Right lobe of liver (tissue), 6 donors: ENCODE data around the gene ENTREP1. TPM values are rescaled to one million over a fixed set of nuclear protein-coding genes. Genes with fewer than 3 reads are reported as not detected.

Experiments used
- ATAC-seq, 4 donors: fragments of 200-7000 bp; cut with Tn5 transposase; one replicate each; pipeline ENCODE4 v1.9.1; 2020; ENCODE audit warnings: mild to moderate bottlenecking in 4 of 4, moderate library complexity in 4 of 4
- DNase-seq, 3 donors: peaks; one replicate each; pipeline ENCODE4 v3.0.0-alpha.2; 2020
- H3K27ac ChIP-seq, 3 donors: fragments of 200-600 bp; one replicate each; pipeline ENCODE4 v1.8.0; 2022
- H3K27me3 ChIP-seq, 2 donors: fragments of 200-600 bp; one replicate each; pipeline ENCODE4 v1.8.0; 2022
- H3K36me3 ChIP-seq, 4 donors: fragments of 200-600 bp; sonication (generic) in 1 of 4; one replicate each; pipeline versions ENCODE4 v1.5.1 to v1.8.0; 2017 to 2022; ENCODE audit warnings: control low read depth in 1 of 4
- H3K4me1 ChIP-seq, 4 donors: fragments of 200-600 bp; sonication (generic) in 1 of 4; one replicate each; pipeline versions ENCODE4 v1.5.1 to v1.8.0; 2017 to 2022; ENCODE audit warnings: control low read depth in 1 of 4
- H3K4me3 ChIP-seq, 3 donors: fragments of 200-600 bp; one replicate each; pipeline ENCODE4 v1.8.0; 2022
- H3K9me3 ChIP-seq, 4 donors: fragments of 200-600 bp; sonication (generic) in 1 of 4; one replicate each; pipeline versions ENCODE4 v1.5.1 to v1.8.0; 2017 to 2022; ENCODE audit warnings: control low read depth in 1 of 4
- CTCF ChIP-seq, 4 donors: fragments of 200-600 bp in 3 of 4; fragments of 450-650 bp in 1 of 4; IDR thresholded peaks; one replicate each; pipeline versions ENCODE4 v1.5.1 to v1.8.0; 2016 to 2022; ENCODE audit warnings: antibody characterized with exemption in 4 of 4, mild to moderate bottlenecking in 2 of 4
- POLR2A ChIP-seq: fragments of 450-650 bp; IDR thresholded peaks from one replicate; pipeline ENCODE4 v1.6.1; 2017; ENCODE audit warnings: antibody characterized with exemption, mild to moderate bottlenecking
- WGBS: methylation state at CpG from one replicate; pipeline ENCODE4 v1.1.6; 2018; ENCODE audit warnings: low coverage, low lambda C conversion rate; ENCODE audit not compliant: insufficient coverage; ENCODE audit errors: missing lambda C conversion rate; 5-methylcytosine and 5-hydroxymethylcytosine counted together
- intact Hi-C, 2 donors: fragments of 100-400 bp; cut with DNase I; formaldehyde crosslinking; loops; one replicate each; pipeline versions ENCODE4 v1.11.2 to v1.14.1; 2022
- total RNA-seq, 6 experiments: library from RNA; depleted of rRNA in 2 of 6; stranded (reverse); fragments of >200 nt in 2 of 6; fragmentation: NEBNext Ultra II Directional in 3 of 6; extraction: Animal tissue kit (Norgen Biotek cat#: 25700) in 3 of 6; gene quantifications; one replicate each; pipeline versions ENCODE4 v1.1.0 to v1.2.4, GENCODE V29; 2016 to 2023
- donor health status: DM: no; HTN: yes; CAD: no.
- donor health status: DM: no; HTN: no; CAD: no.
- donor health status: DM: no; HTN: no; CAD: no.
- donor health status: DM: no; HTN: yes; CAD: no.
- donor health status: DM: no; HTN: yes; CAD: no.

Gene ENTREP1
- total RNA-seq, 6 experiments from 2014 or later, result 0.12 to 0.42 (median 0.30) TPM

- ATAC-seq (no peak), DNase-seq (no peak)
- TF ChIP-seq POLR2A (no peak), CTCF (IDR thresholded peaks at IDR 0.05) (no peak)
- intact Hi-C loops, result no loop called here
- H3K27me3 ChIP-seq, result no peaks in the 10 kb centered on the region
- no peaks in the 10 kb centered on the region for H3K9me3 ChIP-seq
- no peak overlapping the region for H3K4me3 ChIP-seq
- 54% methylated on average over 2 of the region's 2 CpGs for WGBS
- H3K4me1 ChIP-seq, result no peaks in the 10 kb centered on the region
- no peak overlapping the region for H3K27ac ChIP-seq
- no peaks in the 10 kb centered on the region for H3K36me3 ChIP-seq
These were observed 42.0 kb upstream of the ENTREP1 start for GRCh38 chr9:69283003-69283402.

GRCh38 chr9:69292078-69292477 lies 32.9 kb upstream of the ENTREP1 start:
- intact Hi-C loops, result no loop called here
- 86% methylated on average over 3 of the region's 3 CpGs for WGBS
- TF ChIP-seq CTCF (IDR thresholded peaks at IDR 0.05) (no peak), POLR2A (no peak)
- Histone ChIP-seq H3K36me3 (no peaks in the 10 kb centered on the region), H3K27me3 (no peaks in the 10 kb centered on the region), H3K9me3 (no peaks in the 10 kb centered on the region), H3K4me3 (no peak overlapping the region), H3K27ac (no peak overlapping the region), H3K4me1 (no peaks in the 10 kb centered on the region)
- DNase-seq, result no peak
- ATAC-seq, result no peak

GRCh38 chr9:69293156-69293555 lies 31.9 kb upstream of the ENTREP1 start:
- intact Hi-C loops, result no loop called here
- 45% methylated on average over 1 of the region's 1 CpG for WGBS
- Histone ChIP-seq H3K27me3 (no peaks in the 10 kb centered on the region), H3K4me1 (no peaks in the 10 kb centered on the region), H3K36me3 (no peaks in the 10 kb centered on the region), H3K27ac (no peak overlapping the region), H3K4me3 (no peak overlapping the region), H3K9me3 (no peaks in the 10 kb centered on the region)
- ATAC-seq (no peak), DNase-seq (no peak)
- TF ChIP-seq POLR2A, result no peak

GRCh38 chr9:69295872-69296552 lies 29.0 kb upstream of the ENTREP1 start:
- intact Hi-C loops, result no loop called here
- H3K27ac ChIP-seq, result no peak overlapping the region
- no peaks in the 10 kb centered on the region for H3K9me3 ChIP-seq
- no peaks in the 10 kb centered on the region for H3K27me3 ChIP-seq
- 52% methylated on average over 9 of the region's 9 CpGs for WGBS
- DNase-seq, result no peak
- H3K4me1 ChIP-seq, result no peaks in the 10 kb centered on the region
- TF ChIP-seq CTCF (IDR thresholded peaks at IDR 0.05), result no peak
- no peak for TF ChIP-seq POLR2A
- ATAC-seq, result peak in 1 of 4 donors; percentile 11
- no peak overlapping the region for H3K4me3 ChIP-seq
- no peaks in the 10 kb centered on the region for H3K36me3 ChIP-seq

- H3K4me3 ChIP-seq, result no peak overlapping the region
- no peaks in the 10 kb centered on the region for H3K9me3 ChIP-seq
- ATAC-seq, result no peak
- H3K27ac ChIP-seq, result no peak overlapping the region
- no peak for DNase-seq
- intact Hi-C loops, result no loop called here
- TF ChIP-seq POLR2A (no peak), CTCF (IDR thresholded peaks at IDR 0.05) (no peak)
- H3K36me3 ChIP-seq, result no peaks in the 10 kb centered on the region
- H3K27me3 ChIP-seq, result no peaks in the 10 kb centered on the region
- H3K4me1 ChIP-seq, result no peaks in the 10 kb centered on the region
- WGBS, result 66% methylated on average over 10 of the region's 11 CpGs
These were observed 27.6 kb upstream of the ENTREP1 start for GRCh38 chr9:69297300-69297980.
